Liver (tissue), 9 donors: Measurements from ENCODE around the gene INPP5A. TPM values are rescaled to one million over a fixed set of nuclear protein-coding genes. Genes with fewer than 3 reads are reported as not detected.

Experiments
- DNase-seq: peaks from one replicate; pipeline ENCODE4 v3.0.0-alpha.2; 2017; ENCODE audit warnings: low spot score
- H3K27ac ChIP-seq, 2 donors: one replicate each; pipeline ENCODE4 v1.7.0; 2013; ENCODE audit warnings: inconsistent platforms in 2 of 2, low read length in 2 of 2, control low read depth in 1 of 2, low read depth in 1 of 2, mild to moderate bottlenecking in 1 of 2
- H3K27me3 ChIP-seq, 4 donors: one replicate each; pipeline versions ENCODE4 v1.6.1 to v1.7.0; 2013; ENCODE audit warnings: low read length in 3 of 4, inconsistent platforms in 1 of 4, mild to moderate bottlenecking in 1 of 4, moderate library complexity in 1 of 4; ENCODE audit not compliant: control insufficient read depth in 4 of 4, insufficient read depth in 4 of 4
- H3K36me3 ChIP-seq, 4 donors: one replicate each; pipeline versions ENCODE4 v1.6.1 to v1.7.0; 2013; ENCODE audit warnings: low read length in 3 of 4, mild to moderate bottlenecking in 3 of 4, low read depth in 1 of 4, moderate library complexity in 1 of 4; ENCODE audit not compliant: control insufficient read depth in 4 of 4, insufficient read depth in 3 of 4
- H3K4me1 ChIP-seq, 4 donors: one replicate each; pipeline versions ENCODE4 v1.6.1 to v1.7.0; 2013; ENCODE audit warnings: low read length in 3 of 4, mild to moderate bottlenecking in 3 of 4, moderate library complexity in 1 of 4; ENCODE audit not compliant: control insufficient read depth in 4 of 4, insufficient read depth in 4 of 4
- H3K4me3 ChIP-seq, 3 donors: one replicate each; pipeline versions ENCODE4 v1.6.1 to v1.7.0; 2013; ENCODE audit warnings: low read length in 3 of 3, control low read depth in 1 of 3, low read depth in 1 of 3, mild to moderate bottlenecking in 1 of 3
- H3K9ac ChIP-seq, 2 donors: one replicate each; pipeline ENCODE4 v1.7.0; 2013; ENCODE audit warnings: low read length in 2 of 2, mild to moderate bottlenecking in 2 of 2, moderate library complexity in 2 of 2, control low read depth in 1 of 2, low read depth in 1 of 2
- H3K9me3 ChIP-seq, 4 donors: one replicate each; pipeline versions ENCODE4 v1.6.1 to v1.7.0; 2013; ENCODE audit warnings: low read length in 3 of 4; ENCODE audit not compliant: control insufficient read depth in 4 of 4
- EGR1 ChIP-seq, 2 donors: IDR thresholded peaks; 2 replicates each; pipeline ENCODE4 v1.6.1; 2016 to 2018; ENCODE audit warnings: antibody characterized with exemption in 2 of 2, low read depth in 2 of 2
- FOXA1 ChIP-seq: IDR thresholded peaks from 2 replicates; pipeline ENCODE4 v1.6.1; 2016; ENCODE audit warnings: antibody characterized with exemption
- FOXA2 ChIP-seq: IDR thresholded peaks from 2 replicates; pipeline ENCODE4 v1.6.1; 2016; ENCODE audit warnings: antibody characterized with exemption
- GABPA ChIP-seq, 2 donors: IDR thresholded peaks in 1 of 2; conservative IDR thresholded peaks in 1 of 2; 2 replicates each; pipeline ENCODE4 v1.6.1; 2016; ENCODE audit warnings: antibody characterized with exemption in 2 of 2, mild to moderate bottlenecking in 1 of 2, moderate library complexity in 1 of 2
- HNF4A ChIP-seq, 2 donors: conservative IDR thresholded peaks; 2 replicates each; pipeline ENCODE4 v1.6.1; 2016; ENCODE audit warnings: antibody characterized with exemption in 2 of 2, mild to moderate bottlenecking in 2 of 2
- HNF4G ChIP-seq: IDR thresholded peaks from 2 replicates; pipeline ENCODE4 v1.6.1; 2016; ENCODE audit warnings: antibody characterized with exemption
- JUND ChIP-seq, 2 donors: IDR thresholded peaks; 2 replicates each; pipeline ENCODE4 v1.6.1; 2016; ENCODE audit warnings: antibody characterized with exemption in 2 of 2
- NR2F2 ChIP-seq: IDR thresholded peaks from 2 replicates; pipeline ENCODE4 v1.6.1; 2016; ENCODE audit warnings: antibody characterized with exemption
- RAD21 ChIP-seq, 2 donors: IDR thresholded peaks; 2 replicates each; pipeline ENCODE4 v1.6.1; 2016; ENCODE audit warnings: antibody characterized with exemption in 2 of 2, mild to moderate bottlenecking in 2 of 2
- RXRA ChIP-seq, 2 donors: IDR thresholded peaks; 2 replicates each; pipeline ENCODE4 v1.6.1; 2017 to 2018; ENCODE audit warnings: antibody characterized with exemption in 2 of 2, mild to moderate bottlenecking in 1 of 2
- SP1 ChIP-seq: IDR thresholded peaks from 2 replicates; pipeline ENCODE4 v1.6.1; 2018; ENCODE audit warnings: antibody characterized with exemption, mild to moderate bottlenecking
- TAF1 ChIP-seq: conservative IDR thresholded peaks from 2 replicates; pipeline ENCODE4 v1.6.1; 2016; ENCODE audit warnings: antibody characterized with exemption, mild to moderate bottlenecking
- YY1 ChIP-seq: IDR thresholded peaks from 2 replicates; pipeline ENCODE4 v1.6.1; 2016; ENCODE audit warnings: antibody characterized with exemption, mild to moderate bottlenecking
- WGBS: extraction: QIAGEN DNeasy Blood & Tissue Kit; methylation state at CpG from one replicate; pipeline ENCODE4 v1.1.7; 2013; 5-methylcytosine and 5-hydroxymethylcytosine counted together
- polyA plus RNA-seq, 2 donors: library from polyadenylated mRNA; stranded (reverse) in 1 of 2; unstranded in 1 of 2; fragments of 200-250 nt in 1 of 2; fragments of >200 nt in 1 of 2; fragmentation: Nextera tagmentation in 1 of 2; extraction: Ambion mirVana in 1 of 2; gene quantifications; one replicate each; pipeline versions ENCODE4 v1.2.1 to v1.2.3, GENCODE V29; 2013 to 2015
- total RNA-seq, 2 donors: library from RNA; depleted of rRNA; stranded (reverse); fragments of >200 nt; gene quantifications; one replicate each; pipeline ENCODE4 v1.2.3, GENCODE V29; 2014
- TF ChIP-seq, protein P1 (sequence below): IDR thresholded peaks from 2 replicates; pipeline ENCODE4 v1.6.1; 2016; ENCODE audit warnings: antibody characterized with exemption, mild to moderate bottlenecking
- TF ChIP-seq, protein P2 (sequence below): IDR thresholded peaks from 2 replicates; pipeline ENCODE4 v1.6.1; 2016; ENCODE audit warnings: antibody characterized with exemption
- TF ChIP-seq, protein P3 (sequence below): IDR thresholded peaks from 2 replicates; pipeline ENCODE4 v1.6.1; 2016; ENCODE audit warnings: antibody characterized with exemption
- TF ChIP-seq, protein P4 (sequence below): fragments of 150-350 bp; IDR thresholded peaks from 2 replicates; pipeline ENCODE4 v1.5.1; 2017; ENCODE audit warnings: improper control_type of control experiment, low read depth, low read length; ENCODE audit not compliant: missing input control
- TF ChIP-seq, protein P5 (sequence below): IDR thresholded peaks from 2 replicates; pipeline ENCODE4 v1.6.1; 2016; ENCODE audit warnings: antibody characterized with exemption
- donor health status: healthy.
- donor health status: healthy.
- donor health status: healthy.
- donor health status: healthy.
- donor health status: healthy.

The INPP5A gene
- total and polyA plus RNA-seq, 4 donors, result 4.3 to 26.5 (median 10.9) TPM

DNA sequence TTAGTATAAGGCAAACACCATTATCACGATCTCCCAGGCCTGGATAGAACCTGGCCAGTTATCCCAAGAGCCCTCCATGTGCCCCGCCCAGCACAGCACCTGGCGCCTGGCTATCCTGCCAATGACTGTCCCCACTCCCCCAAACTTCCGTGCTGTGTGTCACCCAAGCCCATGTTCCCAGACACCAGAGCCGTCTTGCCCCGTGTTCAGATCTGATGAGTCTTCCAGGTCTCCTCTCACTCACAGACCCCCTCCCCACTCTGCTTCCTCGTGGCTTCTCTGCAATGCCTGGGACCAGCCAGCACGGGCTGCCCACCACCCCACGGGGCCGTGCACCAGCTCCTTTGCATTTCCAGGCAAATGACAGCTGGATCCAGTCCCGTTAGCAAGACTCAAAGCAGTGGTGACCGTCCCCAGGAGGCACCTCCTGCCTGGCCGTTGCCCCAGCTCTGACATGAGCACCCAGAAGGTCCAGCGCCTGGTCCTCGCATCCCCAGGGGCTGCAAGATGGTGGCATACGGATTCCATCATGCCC lies 43.8 kb upstream of the INPP5A start:
- Histone ChIP-seq H3K4me3 (no peak overlapping the region), H3K36me3 (no peaks in the 10 kb centered on the region), H3K4me1 (no peaks in the 10 kb centered on the region), H3K27me3 (no peaks in the 10 kb centered on the region), H3K27ac (no peak overlapping the region), H3K9me3 (no peaks in the 10 kb centered on the region), H3K9ac (no peak overlapping the region)
- TF ChIP-seq RAD21 (IDR thresholded peaks at IDR 0.05), result no peak
- no peak for TF ChIP-seq GABPA (IDR thresholded peaks at IDR 0.05 in 1 of 2, conservative IDR thresholded peaks at IDR 0.05 in 1 of 2)
- TF ChIP-seq JUND (IDR thresholded peaks at IDR 0.05), result no peak
- TF ChIP-seq SP1, result no peak
- no peak for TF ChIP-seq HNF4A (conservative IDR thresholded peaks at IDR 0.05)
- TF ChIP-seq, protein P1, sequence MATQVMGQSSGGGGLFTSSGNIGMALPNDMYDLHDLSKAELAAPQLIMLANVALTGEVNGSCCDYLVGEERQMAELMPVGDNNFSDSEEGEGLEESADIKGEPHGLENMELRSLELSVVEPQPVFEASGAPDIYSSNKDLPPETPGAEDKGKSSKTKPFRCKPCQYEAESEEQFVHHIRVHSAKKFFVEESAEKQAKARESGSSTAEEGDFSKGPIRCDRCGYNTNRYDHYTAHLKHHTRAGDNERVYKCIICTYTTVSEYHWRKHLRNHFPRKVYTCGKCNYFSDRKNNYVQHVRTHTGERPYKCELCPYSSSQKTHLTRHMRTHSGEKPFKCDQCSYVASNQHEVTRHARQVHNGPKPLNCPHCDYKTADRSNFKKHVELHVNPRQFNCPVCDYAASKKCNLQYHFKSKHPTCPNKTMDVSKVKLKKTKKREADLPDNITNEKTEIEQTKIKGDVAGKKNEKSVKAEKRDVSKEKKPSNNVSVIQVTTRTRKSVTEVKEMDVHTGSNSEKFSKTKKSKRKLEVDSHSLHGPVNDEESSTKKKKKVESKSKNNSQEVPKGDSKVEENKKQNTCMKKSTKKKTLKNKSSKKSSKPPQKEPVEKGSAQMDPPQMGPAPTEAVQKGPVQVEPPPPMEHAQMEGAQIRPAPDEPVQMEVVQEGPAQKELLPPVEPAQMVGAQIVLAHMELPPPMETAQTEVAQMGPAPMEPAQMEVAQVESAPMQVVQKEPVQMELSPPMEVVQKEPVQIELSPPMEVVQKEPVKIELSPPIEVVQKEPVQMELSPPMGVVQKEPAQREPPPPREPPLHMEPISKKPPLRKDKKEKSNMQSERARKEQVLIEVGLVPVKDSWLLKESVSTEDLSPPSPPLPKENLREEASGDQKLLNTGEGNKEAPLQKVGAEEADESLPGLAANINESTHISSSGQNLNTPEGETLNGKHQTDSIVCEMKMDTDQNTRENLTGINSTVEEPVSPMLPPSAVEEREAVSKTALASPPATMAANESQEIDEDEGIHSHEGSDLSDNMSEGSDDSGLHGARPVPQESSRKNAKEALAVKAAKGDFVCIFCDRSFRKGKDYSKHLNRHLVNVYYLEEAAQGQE, result no peak
- TF ChIP-seq NR2F2, result no peak
- TF ChIP-seq, protein P2, sequence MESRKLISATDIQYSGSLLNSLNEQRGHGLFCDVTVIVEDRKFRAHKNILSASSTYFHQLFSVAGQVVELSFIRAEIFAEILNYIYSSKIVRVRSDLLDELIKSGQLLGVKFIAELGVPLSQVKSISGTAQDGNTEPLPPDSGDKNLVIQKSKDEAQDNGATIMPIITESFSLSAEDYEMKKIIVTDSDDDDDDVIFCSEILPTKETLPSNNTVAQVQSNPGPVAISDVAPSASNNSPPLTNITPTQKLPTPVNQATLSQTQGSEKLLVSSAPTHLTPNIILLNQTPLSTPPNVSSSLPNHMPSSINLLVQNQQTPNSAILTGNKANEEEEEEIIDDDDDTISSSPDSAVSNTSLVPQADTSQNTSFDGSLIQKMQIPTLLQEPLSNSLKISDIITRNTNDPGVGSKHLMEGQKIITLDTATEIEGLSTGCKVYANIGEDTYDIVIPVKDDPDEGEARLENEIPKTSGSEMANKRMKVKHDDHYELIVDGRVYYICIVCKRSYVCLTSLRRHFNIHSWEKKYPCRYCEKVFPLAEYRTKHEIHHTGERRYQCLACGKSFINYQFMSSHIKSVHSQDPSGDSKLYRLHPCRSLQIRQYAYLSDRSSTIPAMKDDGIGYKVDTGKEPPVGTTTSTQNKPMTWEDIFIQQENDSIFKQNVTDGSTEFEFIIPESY, result no peak
- TF ChIP-seq RXRA (IDR thresholded peaks at IDR 0.05), result no peak
- TF ChIP-seq, protein P3, sequence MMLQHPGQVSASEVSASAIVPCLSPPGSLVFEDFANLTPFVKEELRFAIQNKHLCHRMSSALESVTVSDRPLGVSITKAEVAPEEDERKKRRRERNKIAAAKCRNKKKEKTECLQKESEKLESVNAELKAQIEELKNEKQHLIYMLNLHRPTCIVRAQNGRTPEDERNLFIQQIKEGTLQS, result no peak
- TF ChIP-seq, protein P4, sequence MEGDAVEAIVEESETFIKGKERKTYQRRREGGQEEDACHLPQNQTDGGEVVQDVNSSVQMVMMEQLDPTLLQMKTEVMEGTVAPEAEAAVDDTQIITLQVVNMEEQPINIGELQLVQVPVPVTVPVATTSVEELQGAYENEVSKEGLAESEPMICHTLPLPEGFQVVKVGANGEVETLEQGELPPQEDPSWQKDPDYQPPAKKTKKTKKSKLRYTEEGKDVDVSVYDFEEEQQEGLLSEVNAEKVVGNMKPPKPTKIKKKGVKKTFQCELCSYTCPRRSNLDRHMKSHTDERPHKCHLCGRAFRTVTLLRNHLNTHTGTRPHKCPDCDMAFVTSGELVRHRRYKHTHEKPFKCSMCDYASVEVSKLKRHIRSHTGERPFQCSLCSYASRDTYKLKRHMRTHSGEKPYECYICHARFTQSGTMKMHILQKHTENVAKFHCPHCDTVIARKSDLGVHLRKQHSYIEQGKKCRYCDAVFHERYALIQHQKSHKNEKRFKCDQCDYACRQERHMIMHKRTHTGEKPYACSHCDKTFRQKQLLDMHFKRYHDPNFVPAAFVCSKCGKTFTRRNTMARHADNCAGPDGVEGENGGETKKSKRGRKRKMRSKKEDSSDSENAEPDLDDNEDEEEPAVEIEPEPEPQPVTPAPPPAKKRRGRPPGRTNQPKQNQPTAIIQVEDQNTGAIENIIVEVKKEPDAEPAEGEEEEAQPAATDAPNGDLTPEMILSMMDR, result no peak
- TF ChIP-seq EGR1 (IDR thresholded peaks at IDR 0.05; ENCODE audit: low read depth in 2 of 2), result no peak
- TF ChIP-seq, protein P5, sequence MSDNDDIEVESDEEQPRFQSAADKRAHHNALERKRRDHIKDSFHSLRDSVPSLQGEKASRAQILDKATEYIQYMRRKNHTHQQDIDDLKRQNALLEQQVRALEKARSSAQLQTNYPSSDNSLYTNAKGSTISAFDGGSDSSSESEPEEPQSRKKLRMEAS, result no peak
- no peak for TF ChIP-seq HNF4G
- no peak for TF ChIP-seq YY1
- no peak for TF ChIP-seq FOXA2
- no peak for TF ChIP-seq FOXA1
- TF ChIP-seq TAF1, result no peak
- WGBS, result 86% methylated on average over 16 of the region's 16 CpGs
- DNase-seq, result no peak
